HEK293T (cell line): ENCODE results near the gene HSPA4L.

Source experiments
- CTCF ChIA-PET: fragments of 350-600 bp; formaldehyde crosslinking; extraction: SDS; loops from one replicate; lab custom pipeline; 2021; ENCODE audit warnings: antibody characterized with exemption, inconsistent platforms; lab: Yijun Ruan, JAX
- POLR2A ChIA-PET: fragments of 350-600 bp; formaldehyde crosslinking; extraction: SDS; loops from one replicate; lab custom pipeline; 2020; ENCODE audit warnings: antibody characterized with exemption, inconsistent platforms; lab: Yijun Ruan, JAX
- DNase-seq: peaks from one replicate; pipeline ENCODE4 v3.0.0; 2012; ENCODE audit warnings: mixed read lengths; ENCODE audit errors: extremely low spot score
- ARNT ChIP-seq: fragments of 450-650 bp; IDR thresholded peaks from 2 replicates; pipeline ENCODE4 v1.6.1; 2017; ENCODE audit warnings: mild to moderate bottlenecking
- BHLHE40 ChIP-seq: fragments of 450-650 bp; IDR thresholded peaks from 2 replicates; pipeline ENCODE4 v1.6.1; 2016; ENCODE audit warnings: mild to moderate bottlenecking, moderate library complexity, borderline replicate concordance
- CTBP1 ChIP-seq: fragments of 450-650 bp; IDR thresholded peaks from 2 replicates; pipeline ENCODE4 v1.6.1; 2016; ENCODE audit warnings: borderline replicate concordance
- ELF4 ChIP-seq: fragments of 450-650 bp; IDR thresholded peaks from 2 replicates; pipeline ENCODE4 v1.6.1; 2017; ENCODE audit warnings: antibody characterized with exemption
- FOXA1 ChIP-seq: fragments of 450-650 bp; IDR thresholded peaks from 2 replicates; pipeline ENCODE4 v1.6.1; 2016; ENCODE audit warnings: mild to moderate bottlenecking
- FOXK2 ChIP-seq: fragments of 450-650 bp; IDR thresholded peaks from 2 replicates; pipeline ENCODE4 v1.6.1; 2016; ENCODE audit warnings: mild to moderate bottlenecking
- FOXM1 ChIP-seq: fragments of 450-650 bp; IDR thresholded peaks from 2 replicates; pipeline ENCODE4 v1.6.1; 2017; ENCODE audit warnings: mild to moderate bottlenecking, borderline replicate concordance
- HDGF ChIP-seq: fragments of 450-650 bp; IDR thresholded peaks from 2 replicates; pipeline ENCODE4 v1.6.1; 2017; ENCODE audit warnings: antibody characterized with exemption, borderline replicate concordance
- L3MBTL2 ChIP-seq: fragments of 450-650 bp; conservative IDR thresholded peaks from 2 replicates; pipeline ENCODE4 v1.6.1; 2016; ENCODE audit warnings: mild to moderate bottlenecking
- LEF1 ChIP-seq: fragments of 450-650 bp; IDR thresholded peaks from 2 replicates; pipeline ENCODE4 v1.6.1; 2017; ENCODE audit warnings: mild to moderate bottlenecking, borderline replicate concordance
- NFRKB ChIP-seq: fragments of 450-650 bp; IDR thresholded peaks from 2 replicates; pipeline ENCODE4 v1.6.1; 2016; ENCODE audit warnings: mild to moderate bottlenecking, moderate library complexity
- SP1 ChIP-seq: fragments of 450-650 bp; IDR thresholded peaks from 2 replicates; pipeline ENCODE4 v1.6.1; 2017
- SUZ12 ChIP-seq: fragments of 450-650 bp; IDR thresholded peaks from 2 replicates; pipeline ENCODE4 v1.6.1; 2016; ENCODE audit warnings: mild to moderate bottlenecking
- TARDBP ChIP-seq: fragments of 450-650 bp; IDR thresholded peaks from 2 replicates; pipeline ENCODE4 v1.6.1; 2016
- ZNF384 ChIP-seq: fragments of 450-650 bp; IDR thresholded peaks from 2 replicates; pipeline ENCODE4 v1.6.1; 2016
- TF ChIP-seq, protein P1 (sequence below): fragments of 450-650 bp; IDR thresholded peaks from 2 replicates; pipeline ENCODE4 v1.6.1; 2016

Gene HSPA4L

DNA sequence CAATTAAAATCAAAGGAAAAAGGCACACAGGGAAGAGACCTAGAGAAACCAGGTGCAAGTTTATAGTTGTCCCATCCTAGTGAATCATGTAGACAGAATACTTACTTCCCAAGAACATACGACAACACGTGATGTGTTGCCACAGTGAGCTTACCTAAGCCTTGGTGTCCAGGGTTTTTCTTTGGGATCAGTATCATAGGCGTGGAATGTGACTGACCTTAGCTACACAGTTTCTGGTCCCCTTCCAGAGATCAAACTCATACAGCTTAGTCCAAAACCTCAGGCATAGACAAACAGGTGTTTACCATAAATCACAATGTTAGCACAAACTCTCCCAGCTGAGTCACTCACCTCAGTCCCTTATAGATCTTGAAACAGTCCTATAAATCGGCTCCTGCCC lies 34.2 kb upstream of the HSPA4L start:
- TF ChIP-seq CTBP1: no peak
- TF ChIP-seq, protein P1, sequence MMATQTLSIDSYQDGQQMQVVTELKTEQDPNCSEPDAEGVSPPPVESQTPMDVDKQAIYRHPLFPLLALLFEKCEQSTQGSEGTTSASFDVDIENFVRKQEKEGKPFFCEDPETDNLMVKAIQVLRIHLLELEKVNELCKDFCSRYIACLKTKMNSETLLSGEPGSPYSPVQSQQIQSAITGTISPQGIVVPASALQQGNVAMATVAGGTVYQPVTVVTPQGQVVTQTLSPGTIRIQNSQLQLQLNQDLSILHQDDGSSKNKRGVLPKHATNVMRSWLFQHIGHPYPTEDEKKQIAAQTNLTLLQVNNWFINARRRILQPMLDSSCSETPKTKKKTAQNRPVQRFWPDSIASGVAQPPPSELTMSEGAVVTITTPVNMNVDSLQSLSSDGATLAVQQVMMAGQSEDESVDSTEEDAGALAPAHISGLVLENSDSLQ: no peak
- no peak for TF ChIP-seq SUZ12
- no peak for TF ChIP-seq FOXA1
- no peak for TF ChIP-seq LEF1
- TF ChIP-seq BHLHE40: no peak
- no peak for TF ChIP-seq TARDBP
- TF ChIP-seq FOXM1: no peak
- ChIA-PET CTCF (interaction anchor here (0.9 kb wide), 1 partner anchor 15 kb away, joined by 3 read pairs; no protein-coding TSS in a partner anchor), POLR2A (no interaction called here)
- no peak for DNase-seq

DNA sequence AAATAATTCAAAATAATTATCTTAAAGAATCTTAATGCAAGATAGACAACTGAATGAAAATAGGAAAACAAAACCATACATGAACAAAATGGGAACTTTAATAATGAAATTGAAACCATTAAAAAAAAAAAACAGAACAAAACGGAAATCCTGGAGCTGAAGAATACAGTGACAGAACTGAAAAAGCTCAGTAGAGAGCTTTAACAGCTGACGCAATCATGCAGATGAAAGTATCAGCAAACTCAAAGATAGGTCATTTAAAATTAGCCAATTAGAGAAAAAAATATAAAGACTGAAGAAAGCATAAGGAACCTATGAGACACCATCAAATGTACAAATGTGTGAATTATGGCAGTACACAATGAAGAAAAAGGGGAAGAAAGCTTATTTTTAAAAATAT lies 33.2 kb upstream of the HSPA4L start:
- CTCF ChIA-PET: no interaction called here
- no peak for DNase-seq
- POLR2A ChIA-PET: no interaction called here
- TF ChIP-seq, protein P1: no peak
- TF ChIP-seq ZNF384: no peak
- TF ChIP-seq HDGF: no peak
- TF ChIP-seq LEF1: no peak
- no peak for TF ChIP-seq FOXA1
- TF ChIP-seq FOXM1: no peak
- TF ChIP-seq BHLHE40: no peak
- TF ChIP-seq NFRKB: no peak
- TF ChIP-seq SUZ12: no peak
- no peak for TF ChIP-seq FOXK2
- TF ChIP-seq CTBP1: no peak
- no peak for TF ChIP-seq ARNT

DNA sequence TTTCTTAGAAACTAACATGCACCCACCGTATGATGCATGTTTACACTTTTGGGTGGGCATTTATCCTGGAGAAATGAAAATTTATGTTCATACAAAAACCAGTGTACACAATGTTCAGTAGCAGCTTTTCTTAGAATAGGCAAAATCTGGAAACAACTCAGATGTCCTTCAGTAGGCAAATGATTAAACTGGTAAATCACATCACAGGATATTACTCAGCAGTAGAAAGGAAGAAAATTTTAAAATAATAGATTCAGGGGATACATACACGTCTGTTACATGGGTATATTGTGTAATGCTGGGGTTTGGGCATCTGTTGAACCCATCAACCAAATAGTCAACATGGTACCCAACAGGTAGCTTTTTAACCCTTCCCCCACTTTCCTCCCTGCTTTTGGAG lies 25.2 kb upstream of the HSPA4L start:
- POLR2A ChIA-PET: interaction anchor here (1.0 kb wide), 1 partner anchor 134 kb away, joined by 3 read pairs; no protein-coding TSS in a partner anchor
- TF ChIP-seq LEF1 (no peak), L3MBTL2 (no peak), ZNF384 (no peak), TARDBP (no peak), FOXA1 (no peak), SP1 (no peak), CTBP1 (no peak), ARNT (no peak), FOXM1 (no peak), NFRKB (no peak)
- TF ChIP-seq, protein P1: no peak
- CTCF ChIA-PET: no interaction called here
- no peak for DNase-seq

DNA sequence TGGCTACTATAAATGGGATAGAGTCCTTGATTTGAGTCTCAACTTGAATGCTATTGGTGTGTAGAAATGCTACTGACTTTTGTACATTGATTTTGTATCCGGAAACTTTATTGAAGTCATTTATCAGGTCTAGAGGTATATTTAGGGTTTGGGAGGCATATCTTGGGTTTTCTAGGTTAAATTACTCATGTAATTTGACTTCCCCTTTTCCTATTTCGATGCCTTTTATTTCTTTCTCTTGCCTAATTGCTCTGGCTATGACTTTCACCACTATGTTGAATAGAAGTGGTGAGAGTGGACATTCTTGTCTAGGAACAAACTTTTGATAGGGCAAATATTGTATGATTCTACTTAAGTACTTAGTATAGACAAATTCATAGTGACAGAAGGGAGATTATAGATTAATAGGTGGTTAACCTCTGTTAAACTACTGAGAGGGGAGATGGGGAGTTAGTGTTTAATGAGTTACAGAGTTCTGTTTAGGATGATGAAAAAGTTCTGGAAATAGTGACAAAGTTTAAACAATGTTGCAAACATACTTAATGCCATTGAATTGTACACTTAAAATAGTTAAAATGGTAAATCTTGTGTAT lies 22.8 kb upstream of the HSPA4L start:
- TF ChIP-seq ZNF384: no peak
- TF ChIP-seq, protein P1: no peak
- TF ChIP-seq NFRKB: no peak
- TF ChIP-seq CTBP1: no peak
- TF ChIP-seq SP1: no peak
- TF ChIP-seq LEF1: no peak
- TF ChIP-seq FOXA1: no peak
- TF ChIP-seq FOXM1: no peak
- TF ChIP-seq FOXK2: no peak
- no peak for TF ChIP-seq BHLHE40
- TF ChIP-seq SUZ12: no peak
- TF ChIP-seq TARDBP: no peak
- no peak for TF ChIP-seq ELF4
- TF ChIP-seq ARNT: no peak
- no peak for TF ChIP-seq HDGF
- TF ChIP-seq L3MBTL2: no peak
- no peak for DNase-seq
- ChIA-PET POLR2A (no interaction called here), CTCF (no interaction called here)

DNA sequence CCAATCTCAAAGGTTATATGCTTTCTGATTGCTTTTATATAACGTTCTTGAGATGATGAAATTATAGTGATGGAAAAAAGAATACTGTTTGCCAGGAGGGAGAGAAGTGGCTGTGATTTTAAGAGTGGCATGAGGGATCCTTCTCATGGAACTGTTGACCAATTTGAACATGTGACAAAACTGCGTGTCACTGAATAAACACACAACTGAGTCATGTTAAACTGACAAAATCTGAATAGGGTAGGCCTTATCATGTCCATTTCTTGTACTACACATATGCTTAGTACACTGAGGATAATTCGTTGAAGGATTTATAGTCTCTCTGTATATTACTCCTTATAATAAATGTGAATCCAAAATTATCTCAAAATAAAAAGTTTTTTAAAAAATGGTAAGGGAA lies 22.2 kb upstream of the HSPA4L start:
- DNase-seq: no peak
- ChIA-PET POLR2A (no interaction called here), CTCF (no interaction called here)
- TF ChIP-seq, protein P1: no peak
- no peak for TF ChIP-seq FOXM1
- no peak for TF ChIP-seq FOXA1
- TF ChIP-seq LEF1: no peak
